ENCODE data around the gene CACNA1C.

Gene CACNA1C

DNA sequence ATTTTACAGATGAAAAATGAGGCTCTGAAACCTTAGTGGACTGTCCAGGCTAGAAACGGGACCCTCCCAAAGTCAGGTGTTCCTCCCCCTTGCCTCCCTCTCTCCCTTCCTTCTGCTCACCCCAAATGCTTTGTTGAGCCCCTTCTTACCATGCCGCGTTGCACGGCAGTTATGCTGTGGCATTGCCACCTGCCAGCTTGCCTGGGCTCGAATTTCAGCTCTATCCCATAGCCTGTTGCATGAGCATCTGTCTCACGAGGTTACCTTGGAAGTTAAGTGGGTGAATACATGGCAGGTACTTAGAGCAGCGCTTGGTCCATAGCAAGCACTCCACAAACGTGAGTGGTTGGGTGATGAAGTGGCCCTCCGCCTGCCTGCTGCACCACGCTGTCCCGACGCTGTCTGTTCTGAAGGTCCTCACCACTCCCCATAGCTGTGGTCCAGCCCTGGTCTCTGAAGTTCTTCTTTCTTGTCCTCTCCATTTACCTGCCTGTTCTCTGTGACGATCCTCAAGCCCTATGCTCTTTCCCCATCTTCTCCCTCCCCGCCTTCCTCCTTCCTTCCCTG, 269.9 kb downstream of the CACNA1C start:
- no peak overlapping the region for H3K27ac ChIP-seq
- TF ChIP-seq, protein P1, sequence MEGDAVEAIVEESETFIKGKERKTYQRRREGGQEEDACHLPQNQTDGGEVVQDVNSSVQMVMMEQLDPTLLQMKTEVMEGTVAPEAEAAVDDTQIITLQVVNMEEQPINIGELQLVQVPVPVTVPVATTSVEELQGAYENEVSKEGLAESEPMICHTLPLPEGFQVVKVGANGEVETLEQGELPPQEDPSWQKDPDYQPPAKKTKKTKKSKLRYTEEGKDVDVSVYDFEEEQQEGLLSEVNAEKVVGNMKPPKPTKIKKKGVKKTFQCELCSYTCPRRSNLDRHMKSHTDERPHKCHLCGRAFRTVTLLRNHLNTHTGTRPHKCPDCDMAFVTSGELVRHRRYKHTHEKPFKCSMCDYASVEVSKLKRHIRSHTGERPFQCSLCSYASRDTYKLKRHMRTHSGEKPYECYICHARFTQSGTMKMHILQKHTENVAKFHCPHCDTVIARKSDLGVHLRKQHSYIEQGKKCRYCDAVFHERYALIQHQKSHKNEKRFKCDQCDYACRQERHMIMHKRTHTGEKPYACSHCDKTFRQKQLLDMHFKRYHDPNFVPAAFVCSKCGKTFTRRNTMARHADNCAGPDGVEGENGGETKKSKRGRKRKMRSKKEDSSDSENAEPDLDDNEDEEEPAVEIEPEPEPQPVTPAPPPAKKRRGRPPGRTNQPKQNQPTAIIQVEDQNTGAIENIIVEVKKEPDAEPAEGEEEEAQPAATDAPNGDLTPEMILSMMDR (conservative IDR thresholded peaks at IDR 0.05) = no peak
- TF ChIP-seq ZFX (IDR thresholded peaks at IDR 0.05) = no peak

DNA sequence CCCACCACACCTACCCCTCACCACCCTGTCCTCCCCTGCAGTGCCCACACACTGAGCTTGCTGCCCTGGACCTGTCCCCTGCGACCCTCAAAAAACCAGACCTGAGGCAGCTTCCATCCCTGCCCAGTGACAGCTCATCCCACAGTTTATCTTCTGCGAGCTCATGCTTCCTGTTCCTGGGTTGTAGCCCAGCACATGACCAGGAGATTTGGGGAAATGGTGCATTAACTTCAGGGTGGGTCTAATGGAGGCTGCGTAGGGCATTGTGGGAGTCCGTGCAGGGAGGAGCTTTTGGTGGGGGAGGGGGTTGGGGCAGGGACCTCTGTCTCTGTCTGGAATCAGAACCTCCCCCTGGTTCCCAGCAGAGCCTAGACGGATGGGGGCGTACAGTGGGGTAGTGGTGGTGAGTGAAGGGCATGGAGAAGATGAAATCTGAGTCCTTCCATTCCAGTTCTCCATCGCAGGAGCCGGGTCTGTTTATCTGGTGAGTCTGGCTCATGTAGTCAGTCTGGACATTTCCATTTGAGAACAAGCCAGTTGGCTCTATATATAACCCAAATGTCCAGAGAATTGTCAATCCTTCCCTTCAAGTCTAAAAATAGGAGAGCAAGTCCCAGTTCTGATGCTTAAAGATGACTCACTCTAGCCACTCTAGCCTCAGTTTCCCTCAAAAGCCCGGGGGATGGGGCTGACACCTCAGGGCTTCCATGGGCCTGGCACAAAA, 270.9 kb downstream of the CACNA1C start:
- no peak overlapping the region for H3K27ac ChIP-seq
- TF ChIP-seq, protein P1 (conservative IDR thresholded peaks at IDR 0.05) = no peak
- no peak for TF ChIP-seq ZFX (IDR thresholded peaks at IDR 0.05)

DNA sequence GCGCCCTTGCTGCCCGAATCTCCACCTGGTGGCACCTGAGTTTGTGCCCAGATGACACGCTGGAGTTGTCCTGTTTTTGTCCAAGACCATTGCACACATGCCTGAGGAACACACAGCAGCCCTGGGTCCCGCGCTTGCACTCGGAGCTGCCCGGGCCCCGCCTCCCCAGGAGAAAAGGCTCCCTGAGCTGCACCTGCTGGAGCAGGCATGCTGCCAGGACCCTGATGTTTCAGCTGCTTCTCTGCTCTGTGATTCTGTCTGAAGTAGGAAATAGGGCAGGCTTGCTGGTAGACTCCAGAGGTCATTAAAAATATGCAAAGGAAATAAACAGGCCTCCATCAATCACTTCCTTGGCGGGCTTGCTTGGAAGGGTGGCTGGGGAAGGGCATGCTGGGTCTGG, 271.6 kb downstream of the CACNA1C start:
- TF ChIP-seq ZFX (IDR thresholded peaks at IDR 0.05) = no peak
- TF ChIP-seq, protein P1 (conservative IDR thresholded peaks at IDR 0.05) = no peak
- H3K27ac ChIP-seq = no peak overlapping the region

DNA sequence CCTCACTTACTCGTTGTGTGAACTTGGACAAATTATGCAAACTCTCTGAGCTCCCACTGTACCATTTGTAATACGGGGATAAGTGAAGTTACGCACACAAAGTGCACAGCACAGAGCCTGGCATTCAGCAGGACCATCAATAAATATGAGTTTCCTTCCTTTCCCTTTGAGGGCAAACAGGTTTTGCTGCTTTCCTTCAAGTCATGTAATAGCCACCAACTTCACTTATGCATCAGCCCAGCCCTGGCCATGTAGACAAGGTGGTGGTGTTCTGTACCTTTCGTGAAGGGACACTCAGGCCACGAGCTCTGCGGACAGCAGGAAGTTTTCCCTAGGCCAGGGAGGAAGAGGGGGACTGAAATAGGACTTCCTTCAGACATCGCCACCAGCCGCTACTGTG, 272.7 kb downstream of the CACNA1C start:
- no peak overlapping the region for H3K27ac ChIP-seq
- no peak for TF ChIP-seq ZFX (IDR thresholded peaks at IDR 0.05)
- TF ChIP-seq, protein P1 (conservative IDR thresholded peaks at IDR 0.05) = no peak

DNA sequence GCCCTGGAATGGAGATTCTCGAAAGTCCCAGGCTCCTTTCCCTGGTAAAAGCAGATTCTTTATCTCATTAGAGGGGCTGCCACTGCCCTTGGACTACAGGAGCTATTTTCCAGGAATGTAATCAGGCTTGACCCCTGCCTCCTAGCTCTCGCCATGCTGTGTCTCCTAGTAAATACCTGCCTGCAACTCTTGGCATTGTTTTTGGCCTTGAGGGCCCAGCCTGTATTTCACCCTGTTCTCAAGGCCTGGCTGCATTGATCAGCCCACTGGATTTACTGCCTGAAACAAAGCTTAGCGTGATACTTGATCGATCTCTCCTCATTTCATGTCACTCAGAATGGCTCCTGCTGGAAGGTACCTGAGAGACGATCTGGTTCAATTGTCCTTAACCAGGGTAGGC, 273.7 kb downstream of the CACNA1C start:
- no peak for TF ChIP-seq ZFX (IDR thresholded peaks at IDR 0.05)
- TF ChIP-seq, protein P1 (conservative IDR thresholded peaks at IDR 0.05) = no peak

DNA sequence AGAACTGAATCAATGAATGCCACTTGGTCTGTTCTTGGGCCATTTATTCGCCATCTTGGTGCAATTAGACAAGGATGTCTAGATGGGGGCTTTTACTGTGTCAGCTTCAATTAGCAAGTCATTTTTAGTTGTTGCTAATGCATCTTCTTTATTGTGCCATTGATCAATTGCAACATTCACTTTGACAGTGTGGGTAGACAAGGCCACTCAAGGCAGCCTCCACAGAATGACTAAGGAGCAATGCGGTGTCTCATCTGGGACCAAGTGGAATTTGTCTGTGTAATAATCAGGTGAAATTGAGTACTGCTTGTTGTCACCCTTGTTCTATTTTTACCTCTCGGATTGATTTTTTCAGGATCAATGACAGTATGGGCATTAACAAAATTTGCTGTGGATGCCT, 275.9 kb downstream of the CACNA1C start:
- no peak overlapping the region for H3K27ac ChIP-seq
- TF ChIP-seq, protein P1 (conservative IDR thresholded peaks at IDR 0.05) = no peak
- no peak for TF ChIP-seq ZFX (IDR thresholded peaks at IDR 0.05)

More for the DNA sequence above, 273.7 kb downstream of the CACNA1C start:
- no peak overlapping the region for H3K27ac ChIP-seq

DNA sequence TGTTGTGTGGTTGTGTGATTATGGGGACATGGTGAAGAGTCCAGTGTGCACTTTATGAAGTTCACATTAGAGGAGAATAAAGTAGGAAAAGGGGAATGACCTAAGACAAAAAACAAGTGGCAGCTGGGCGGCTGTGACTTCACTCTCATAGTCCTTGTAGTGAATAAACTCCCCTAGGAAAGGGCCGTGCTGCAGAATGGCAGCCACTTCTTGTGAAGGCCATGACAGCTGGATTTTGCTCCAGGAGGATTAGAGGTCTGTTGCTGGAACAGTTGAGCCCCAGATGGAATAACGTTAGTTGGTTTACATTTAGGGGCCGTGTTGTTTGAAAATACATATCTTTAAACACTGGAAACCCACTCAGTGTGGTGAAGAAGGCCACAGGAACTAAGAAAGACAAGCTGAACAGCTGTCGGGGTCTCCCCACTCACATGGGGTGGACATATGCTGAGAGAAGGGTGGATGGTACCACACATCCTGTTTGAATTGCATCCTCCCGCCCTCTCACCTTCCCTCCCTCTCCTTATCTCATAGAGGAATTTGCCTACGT, 276.9 kb downstream of the CACNA1C start:
- TF ChIP-seq, protein P1 (conservative IDR thresholded peaks at IDR 0.05) = no peak
- TF ChIP-seq ZFX (IDR thresholded peaks at IDR 0.05) = no peak
- H3K27ac ChIP-seq = no peak overlapping the region

Measured in C4-2B (cell line).